Measurements from ENCODE around the gene HTR2C.

Gene HTR2C

GRCh38 chrX:114710571-114710970 lies 126.7 kb downstream of the HTR2C start:
- DNase-seq (ENCODE audit: low read depth) = no peak
- TF ChIP-seq CTCF (IDR thresholded peaks at IDR 0.05; ENCODE audit: insufficient read depth, low read depth, low read length, missing control alignments) = no peak
- no peak overlapping the region for H3K4me3 ChIP-seq (ENCODE audit: low read length)

DNA sequence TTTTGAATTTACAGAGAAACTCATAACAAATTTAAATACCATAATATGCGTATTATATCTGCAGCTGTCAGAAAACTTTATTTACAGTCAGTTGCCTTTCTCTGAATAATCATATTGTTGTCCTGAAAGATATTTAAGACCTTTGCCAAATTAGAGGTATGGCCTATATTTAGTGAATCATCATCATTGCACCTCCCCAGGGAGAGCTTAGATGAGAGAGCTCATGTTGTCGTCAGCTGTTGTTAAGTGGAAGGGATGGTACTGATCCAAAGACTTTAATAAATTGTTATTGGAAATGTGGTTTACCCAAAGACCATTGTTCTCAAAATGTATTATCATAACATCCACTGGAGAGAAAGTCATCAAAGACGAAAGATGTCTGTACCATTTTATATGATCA lies 128.6 kb downstream of the HTR2C start:
- H3K4me3 ChIP-seq (ENCODE audit: low read length) = no peak overlapping the region
- DNase-seq (ENCODE audit: low read depth) = no peak
- TF ChIP-seq CTCF (IDR thresholded peaks at IDR 0.05; ENCODE audit: insufficient read depth, low read depth, low read length, missing control alignments) = no peak

DNA sequence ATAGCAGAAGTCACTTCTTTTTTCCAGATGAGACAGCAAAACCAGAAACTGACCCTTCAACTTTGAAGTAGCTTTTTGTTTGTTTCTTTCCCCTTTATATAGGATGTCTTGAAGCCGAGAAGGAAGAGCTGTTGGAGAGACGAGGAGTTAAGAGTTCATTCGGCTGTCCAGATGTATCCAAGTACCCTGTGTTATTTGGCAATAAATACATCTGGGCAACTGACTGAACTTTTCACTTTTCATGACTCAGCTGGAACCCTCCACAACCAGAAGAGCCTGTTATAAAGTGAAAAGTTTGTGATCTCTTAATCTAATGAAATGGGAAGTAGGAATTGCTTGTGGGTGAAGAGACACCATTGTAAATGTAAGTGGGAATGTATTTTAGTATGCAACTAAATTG lies 131.2 kb downstream of the HTR2C start:
- no peak for TF ChIP-seq CTCF (IDR thresholded peaks at IDR 0.05; ENCODE audit: insufficient read depth, low read depth, low read length, missing control alignments)
- no peak for DNase-seq (ENCODE audit: low read depth)
- no peak overlapping the region for H3K4me3 ChIP-seq (ENCODE audit: low read length)

DNA sequence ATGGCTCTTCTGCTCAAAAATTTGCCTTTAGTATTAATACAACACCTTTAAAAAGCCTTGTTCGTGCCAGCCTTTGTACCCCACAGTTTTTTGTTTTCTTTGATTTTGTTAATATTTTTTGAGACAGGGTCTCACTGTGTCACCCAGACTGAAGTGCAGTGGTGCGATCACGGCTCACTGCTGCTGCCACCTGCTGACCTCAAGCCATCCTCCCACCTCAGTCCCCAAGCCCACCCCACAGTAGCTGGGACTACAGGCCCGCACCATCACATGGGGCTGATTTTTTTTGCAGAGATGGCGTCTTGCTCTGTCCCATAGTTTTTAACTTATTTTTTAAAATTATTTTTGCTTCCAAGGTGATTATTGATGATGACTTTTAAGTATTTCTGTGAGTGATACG lies 134.0 kb downstream of the HTR2C start:
- DNase-seq (ENCODE audit: low read depth) = no peak
- no peak overlapping the region for H3K4me3 ChIP-seq (ENCODE audit: low read length)
- TF ChIP-seq CTCF (IDR thresholded peaks at IDR 0.05; ENCODE audit: insufficient read depth, low read depth, low read length, missing control alignments) = peak; percentile 19

DNA sequence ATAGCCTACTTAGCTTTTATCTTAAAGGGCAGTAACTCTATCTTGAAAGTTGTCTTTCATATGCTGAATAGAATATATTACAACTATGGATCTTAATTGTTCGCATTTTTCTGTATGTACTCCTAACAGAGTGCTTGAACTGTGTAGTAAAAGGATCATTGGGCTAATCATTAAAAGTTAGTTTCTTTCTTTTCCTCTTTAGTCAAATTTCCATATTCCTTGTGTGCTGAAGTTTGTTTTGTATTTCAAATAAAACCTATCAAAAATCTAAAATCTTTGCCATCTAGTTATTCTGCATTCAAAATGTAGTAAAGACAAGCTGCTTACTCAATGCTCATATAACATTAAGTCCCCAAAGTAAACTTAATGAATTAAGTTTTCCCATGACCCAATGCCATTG lies 182.7 kb downstream of the HTR2C start:
- H3K4me3 ChIP-seq (ENCODE audit: low read length) = no peak overlapping the region
- no peak for TF ChIP-seq CTCF (IDR thresholded peaks at IDR 0.05; ENCODE audit: insufficient read depth, low read depth, low read length, missing control alignments)
- DNase-seq (ENCODE audit: low read depth) = no peak

- DNase-seq (ENCODE audit: low read depth) = peak; percentile 0
- TF ChIP-seq CTCF (IDR thresholded peaks at IDR 0.05; ENCODE audit: insufficient read depth, low read depth, low read length, missing control alignments) = no peak
These were observed 190.8 kb downstream of the HTR2C start for GRCh38 chrX:114774691-114775090.

GRCh38 chrX:114782925-114783324 lies 199.0 kb downstream of the HTR2C start:
- no peak for TF ChIP-seq CTCF (IDR thresholded peaks at IDR 0.05; ENCODE audit: insufficient read depth, low read depth, low read length, missing control alignments)
- DNase-seq (ENCODE audit: low read depth) = no peak

More at GRCh38 chrX:114774691-114775090, 190.8 kb downstream of the HTR2C start:
- H3K4me3 ChIP-seq (ENCODE audit: low read length) = no peak overlapping the region

More at GRCh38 chrX:114782925-114783324, 199.0 kb downstream of the HTR2C start:
- no peak overlapping the region for H3K4me3 ChIP-seq (ENCODE audit: low read length)

Data from epithelial cell of esophagus (primary cell).